ENCODE measurements around the gene SNHG17. TPM values are rescaled to one million over a fixed set of nuclear protein-coding genes. Genes with fewer than 3 reads are reported as not detected.

SNHG17 gene
- total and polyA plus RNA-seq, 2 donors (not counting 1 experiment from before 2014, with no cell fraction given) = 49.6 to 78.0 TPM

DNA sequence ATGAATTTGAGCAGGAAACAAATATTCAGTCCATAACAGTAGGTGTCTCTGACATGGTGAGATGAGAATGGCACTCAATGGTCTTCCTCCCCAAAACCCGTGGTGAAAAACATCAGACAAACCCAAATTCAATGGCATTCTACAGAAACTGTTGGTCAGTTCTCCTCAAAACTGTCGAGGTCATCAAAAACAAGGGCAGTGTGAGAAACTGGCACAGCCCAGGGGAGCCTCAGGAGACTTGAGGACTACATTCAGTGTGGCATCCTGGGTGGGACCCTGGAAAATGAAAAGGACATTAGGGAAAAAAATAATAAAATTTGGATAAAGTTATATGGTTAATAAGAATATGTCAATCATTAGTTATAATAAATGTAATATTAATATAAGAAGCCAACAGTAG is 48.3 kb downstream of the SNHG17 start:
- TF ChIP-seq, protein P1, sequence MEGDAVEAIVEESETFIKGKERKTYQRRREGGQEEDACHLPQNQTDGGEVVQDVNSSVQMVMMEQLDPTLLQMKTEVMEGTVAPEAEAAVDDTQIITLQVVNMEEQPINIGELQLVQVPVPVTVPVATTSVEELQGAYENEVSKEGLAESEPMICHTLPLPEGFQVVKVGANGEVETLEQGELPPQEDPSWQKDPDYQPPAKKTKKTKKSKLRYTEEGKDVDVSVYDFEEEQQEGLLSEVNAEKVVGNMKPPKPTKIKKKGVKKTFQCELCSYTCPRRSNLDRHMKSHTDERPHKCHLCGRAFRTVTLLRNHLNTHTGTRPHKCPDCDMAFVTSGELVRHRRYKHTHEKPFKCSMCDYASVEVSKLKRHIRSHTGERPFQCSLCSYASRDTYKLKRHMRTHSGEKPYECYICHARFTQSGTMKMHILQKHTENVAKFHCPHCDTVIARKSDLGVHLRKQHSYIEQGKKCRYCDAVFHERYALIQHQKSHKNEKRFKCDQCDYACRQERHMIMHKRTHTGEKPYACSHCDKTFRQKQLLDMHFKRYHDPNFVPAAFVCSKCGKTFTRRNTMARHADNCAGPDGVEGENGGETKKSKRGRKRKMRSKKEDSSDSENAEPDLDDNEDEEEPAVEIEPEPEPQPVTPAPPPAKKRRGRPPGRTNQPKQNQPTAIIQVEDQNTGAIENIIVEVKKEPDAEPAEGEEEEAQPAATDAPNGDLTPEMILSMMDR (IDR thresholded peaks at IDR 0.05) = no peak
- no peak for TF ChIP-seq EZH2 (IDR thresholded peaks at IDR 0.05; ENCODE audit: borderline replicate concordance, insufficient read depth, low read depth, low read length, poor library complexity, severe bottlenecking)
- no peak overlapping the region for H2AFZ ChIP-seq (ENCODE audit: insufficient read depth, low read depth, low read length, poor library complexity, severe bottlenecking)
- intact Hi-C loops (cut with micrococcal nuclease) = no loop called here

DNA sequence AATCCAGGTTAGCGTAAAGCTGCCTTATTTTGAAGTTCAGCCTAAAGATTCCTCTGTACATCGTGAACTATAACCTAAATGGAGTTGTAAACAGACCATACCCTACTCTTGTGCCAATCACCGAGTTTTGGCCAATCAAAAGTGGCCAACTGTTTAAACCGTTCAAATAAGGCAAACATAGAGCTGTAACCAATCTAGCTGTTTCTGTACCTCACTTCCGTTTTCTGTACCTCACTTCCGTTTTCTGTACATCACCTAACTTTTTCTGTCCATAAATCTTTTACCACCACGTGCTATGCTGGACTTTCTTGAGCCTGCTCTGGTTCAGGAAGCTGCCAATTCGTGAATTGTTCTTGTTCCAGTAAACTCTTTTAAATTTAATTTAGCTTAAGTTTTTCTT is 49.1 kb downstream of the SNHG17 start:
- Mint-ChIP-seq H3K27ac (no peak overlapping the region), H3K9me3 (ENCODE audit: insufficient read depth) (no peaks in the 10 kb centered on the region), H3K4me3 (no peak overlapping the region), H3K27me3 (peaks cover 17% of the 10 kb centered on the region), H3K4me1 (no peaks in the 10 kb centered on the region)
- no peaks in the 10 kb centered on the region for H3K79me2 ChIP-seq (ENCODE audit: control insufficient read depth, insufficient read depth, low read length)
- no peak overlapping the region for H3K9ac ChIP-seq (ENCODE audit: low read length)
- H3K27ac ChIP-seq (ENCODE audit: low read length in 2 of 2) = no peak overlapping the region
- H3K27me3 ChIP-seq (replicated peaks in 1 of 4; ENCODE audit: control extremely low read depth in 1 of 4, control insufficient read depth in 3 of 4, insufficient read depth in 4 of 4, low read length in 3 of 4) = peaks cover 0 to 12% (median 3%) of the 10 kb centered on the region in 4 experiments
- 53% methylated on average over 7 of the region's 8 CpGs for WGBS (ENCODE audit: insufficient coverage)
- CTCF ChIA-PET = no interaction called here
- no peaks in the 10 kb centered on the region for H3K4me1 ChIP-seq (ENCODE audit: control insufficient read depth in 2 of 2, insufficient read depth in 2 of 2, low read length in 2 of 2)
- no peak for ATAC-seq (ENCODE audit: low read depth)
- peaks cover 1 to 7% (median 6%) of the 10 kb centered on the region in 3 donors for H3K9me3 ChIP-seq (ENCODE audit: control extremely low read depth in 1 of 3, control insufficient read depth in 2 of 3, insufficient read depth in 1 of 3, low read length in 2 of 3)
- TF ChIP-seq, protein P1 (IDR thresholded peaks at IDR 0.05) = no peak
- no peak for TF ChIP-seq EZH2 (IDR thresholded peaks at IDR 0.05; ENCODE audit: borderline replicate concordance, insufficient read depth, low read depth, low read length, poor library complexity, severe bottlenecking)
- POLR2A ChIA-PET = no interaction called here
- no peak overlapping the region for H2AFZ ChIP-seq (ENCODE audit: insufficient read depth, low read depth, low read length, poor library complexity, severe bottlenecking)
- H3K4me3 ChIP-seq (ENCODE audit: control extremely low read depth in 1 of 5, extremely low read depth in 1 of 5, insufficient read depth in 1 of 5, low read depth in 2 of 5, low read length in 4 of 5) = no peak overlapping the region
- no peak for DNase-seq
- intact Hi-C loops (cut with micrococcal nuclease) = no loop called here
- no peak overlapping the region for H3K4me2 ChIP-seq (replicated peaks; ENCODE audit: low read depth, low read length, poor library complexity, severe bottlenecking)
- no peaks in the 10 kb centered on the region for H3K36me3 ChIP-seq (replicated peaks in 1 of 2; ENCODE audit: control extremely low read depth in 1 of 2, control insufficient read depth in 1 of 2, extremely low read depth in 1 of 2, insufficient read depth in 2 of 2, low read length in 1 of 2)
- no peaks in the 10 kb centered on the region for H4K20me1 ChIP-seq (ENCODE audit: control insufficient read depth, insufficient read depth, low read length, poor library complexity, severe bottlenecking)

More for the DNA sequence above, 48.3 kb downstream of the SNHG17 start:
- no peaks in the 10 kb centered on the region for H3K4me1 Mint-ChIP-seq
- H3K36me3 ChIP-seq (replicated peaks in 1 of 2; ENCODE audit: control extremely low read depth in 1 of 2, control insufficient read depth in 1 of 2, extremely low read depth in 1 of 2, insufficient read depth in 2 of 2, low read length in 1 of 2) = no peaks in the 10 kb centered on the region
- no peak overlapping the region for H3K27ac ChIP-seq (ENCODE audit: low read length in 2 of 2)
- H3K4me3 Mint-ChIP-seq = no peak overlapping the region
- DNase-seq = no peak
- H3K27me3 Mint-ChIP-seq = peaks cover 16% of the 10 kb centered on the region
- WGBS (ENCODE audit: insufficient coverage) = 71% methylated on average over 2 of the region's 2 CpGs
- CTCF ChIA-PET = no interaction called here
- no peaks in the 10 kb centered on the region for H3K9me3 Mint-ChIP-seq (ENCODE audit: insufficient read depth)
- no peak overlapping the region for H3K9ac ChIP-seq (ENCODE audit: low read length)
- H3K9me3 ChIP-seq (ENCODE audit: control extremely low read depth in 1 of 3, control insufficient read depth in 2 of 3, insufficient read depth in 1 of 3, low read length in 2 of 3) = peaks cover 1 to 7% (median 6%) of the 10 kb centered on the region in 3 donors
- H3K27ac Mint-ChIP-seq = no peak overlapping the region
- no peaks in the 10 kb centered on the region for H4K20me1 ChIP-seq (ENCODE audit: control insufficient read depth, insufficient read depth, low read length, poor library complexity, severe bottlenecking)
- POLR2A ChIA-PET = no interaction called here
- H3K79me2 ChIP-seq (ENCODE audit: control insufficient read depth, insufficient read depth, low read length) = no peaks in the 10 kb centered on the region
- no peak for ATAC-seq (ENCODE audit: low read depth)
- peaks cover 0 to 12% (median 2%) of the 10 kb centered on the region in 4 experiments for H3K27me3 ChIP-seq (replicated peaks in 1 of 4; ENCODE audit: control extremely low read depth in 1 of 4, control insufficient read depth in 3 of 4, insufficient read depth in 4 of 4, low read length in 3 of 4)
- H3K4me2 ChIP-seq (replicated peaks; ENCODE audit: low read depth, low read length, poor library complexity, severe bottlenecking) = no peak overlapping the region
- no peak overlapping the region for H3K4me3 ChIP-seq (ENCODE audit: control extremely low read depth in 1 of 5, extremely low read depth in 1 of 5, insufficient read depth in 1 of 5, low read depth in 2 of 5, low read length in 4 of 5)
- H3K4me1 ChIP-seq (ENCODE audit: control insufficient read depth in 2 of 2, insufficient read depth in 2 of 2, low read length in 2 of 2) = no peaks in the 10 kb centered on the region

Measured in B cell (primary cell).